HG03095 (cell line): ENCODE measurements around the gene MOB3A.

Experiments
- ATAC-seq: cut with Tn5 transposase; IDR thresholded peaks from one replicate; pipeline ENCODE4 v1.9.1; 2021; ENCODE audit warnings: moderate library complexity; ENCODE audit not compliant: unreplicated experiment

Gene MOB3A

DNA sequence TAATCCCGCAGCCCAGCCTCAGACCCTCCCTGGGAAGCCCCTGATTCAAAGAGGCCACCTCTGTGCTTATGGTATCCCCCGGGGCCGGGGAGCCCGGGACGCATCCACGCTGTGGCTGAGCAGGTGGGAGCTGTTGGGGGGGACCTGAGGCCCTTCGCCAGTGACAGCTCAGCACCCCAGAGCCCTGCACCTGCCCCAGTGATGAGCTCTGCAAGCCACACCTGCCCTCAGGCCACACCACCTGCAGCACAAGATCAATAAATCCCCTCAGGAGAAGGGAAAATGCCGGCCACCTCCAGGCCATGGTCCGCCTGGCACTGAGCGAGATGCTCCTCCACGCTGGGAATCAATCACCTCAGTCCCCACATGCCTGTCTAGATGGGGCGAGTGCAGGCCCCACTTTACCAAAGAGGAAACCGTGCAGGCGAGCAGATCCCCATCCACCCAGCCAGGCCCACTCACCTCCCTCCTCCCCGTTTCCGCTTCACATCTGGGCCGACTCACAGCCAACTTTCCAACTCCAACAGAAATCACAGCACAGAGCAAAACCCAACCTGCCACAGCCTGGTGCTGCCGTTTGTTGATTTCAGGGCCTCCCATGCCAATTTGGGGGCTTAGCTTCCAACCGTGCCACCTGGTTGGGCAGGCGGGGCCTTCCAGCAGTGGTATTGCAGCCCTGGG, 12.8 kb downstream of the MOB3A start:
- ATAC-seq, result no peak

- ATAC-seq, result no peak
Measured at GRCh38 chr19:2081873-2082810, 14.0 kb downstream of the MOB3A start.

DNA sequence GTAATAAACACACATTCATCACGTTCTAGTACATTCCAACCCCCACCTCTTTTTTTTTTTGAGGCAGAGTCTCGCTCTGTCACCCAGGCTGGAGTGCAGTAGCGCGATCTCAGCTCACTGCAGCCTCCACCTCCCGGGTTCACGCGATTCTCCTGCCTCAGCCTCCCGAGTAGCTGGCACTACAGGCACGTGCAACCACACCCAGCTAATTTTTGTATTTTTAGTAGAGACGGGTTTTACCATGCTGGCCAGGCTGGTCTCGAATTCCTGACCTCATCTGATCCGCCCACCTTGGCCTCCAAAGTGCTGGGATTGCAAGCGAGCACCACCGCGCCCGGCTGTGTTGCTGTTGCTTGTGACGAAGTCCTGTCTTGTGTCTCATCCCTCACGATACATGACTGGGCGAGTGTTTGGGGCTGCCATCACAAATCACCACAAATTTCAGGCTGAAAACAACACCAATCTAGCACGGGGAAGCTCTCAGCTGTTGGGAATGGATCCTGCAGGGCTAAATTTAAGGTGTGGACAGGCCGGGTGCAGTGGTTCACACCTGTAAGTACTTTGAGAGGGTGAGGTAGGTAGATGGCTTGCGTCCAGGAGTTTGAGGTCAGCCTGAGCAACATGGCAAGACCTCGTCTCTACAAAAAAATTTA, 15.7 kb downstream of the MOB3A start:
- no peak for ATAC-seq

- ATAC-seq, result no peak
Measured at GRCh38 chr19:2079865-2080301, 16.2 kb downstream of the MOB3A start.

DNA sequence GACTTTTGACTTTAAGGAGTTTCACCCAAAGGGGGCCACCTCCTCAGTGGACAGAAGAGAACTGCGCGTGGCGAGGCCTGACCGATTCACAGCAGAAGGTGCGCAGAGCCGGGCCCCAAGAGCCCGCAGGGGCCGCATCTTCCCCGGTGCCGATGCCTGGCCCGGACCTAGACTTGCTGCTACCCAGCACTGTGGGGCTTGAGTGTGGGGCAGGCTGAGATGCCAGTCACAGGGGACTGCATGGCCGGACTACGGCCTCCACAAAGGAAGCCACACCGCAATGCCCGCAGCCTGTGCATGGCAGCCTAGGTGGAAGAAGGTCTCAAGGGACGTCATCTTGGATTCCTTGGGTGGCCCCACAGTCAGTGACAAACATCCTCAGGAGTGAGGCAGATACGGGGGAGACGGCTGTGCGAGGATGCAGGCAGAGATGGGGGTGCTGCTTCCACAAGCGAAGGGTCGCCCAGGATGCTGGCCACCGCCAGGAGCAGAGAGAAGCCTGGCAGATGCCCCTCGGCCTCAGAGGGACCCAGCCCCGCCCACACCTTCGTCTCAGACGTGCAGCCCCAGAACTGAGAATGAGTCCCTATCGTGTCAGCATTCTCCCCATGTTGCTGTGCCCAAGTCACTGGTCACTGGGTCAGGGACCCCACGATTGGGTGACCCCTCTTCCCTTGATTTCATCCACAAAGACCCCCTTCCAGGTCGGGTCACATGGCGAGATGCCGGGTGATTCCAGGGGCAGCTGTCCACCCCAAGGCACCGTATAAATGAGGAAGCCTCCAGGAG, 16.9 kb downstream of the MOB3A start:
- no peak for ATAC-seq

DNA sequence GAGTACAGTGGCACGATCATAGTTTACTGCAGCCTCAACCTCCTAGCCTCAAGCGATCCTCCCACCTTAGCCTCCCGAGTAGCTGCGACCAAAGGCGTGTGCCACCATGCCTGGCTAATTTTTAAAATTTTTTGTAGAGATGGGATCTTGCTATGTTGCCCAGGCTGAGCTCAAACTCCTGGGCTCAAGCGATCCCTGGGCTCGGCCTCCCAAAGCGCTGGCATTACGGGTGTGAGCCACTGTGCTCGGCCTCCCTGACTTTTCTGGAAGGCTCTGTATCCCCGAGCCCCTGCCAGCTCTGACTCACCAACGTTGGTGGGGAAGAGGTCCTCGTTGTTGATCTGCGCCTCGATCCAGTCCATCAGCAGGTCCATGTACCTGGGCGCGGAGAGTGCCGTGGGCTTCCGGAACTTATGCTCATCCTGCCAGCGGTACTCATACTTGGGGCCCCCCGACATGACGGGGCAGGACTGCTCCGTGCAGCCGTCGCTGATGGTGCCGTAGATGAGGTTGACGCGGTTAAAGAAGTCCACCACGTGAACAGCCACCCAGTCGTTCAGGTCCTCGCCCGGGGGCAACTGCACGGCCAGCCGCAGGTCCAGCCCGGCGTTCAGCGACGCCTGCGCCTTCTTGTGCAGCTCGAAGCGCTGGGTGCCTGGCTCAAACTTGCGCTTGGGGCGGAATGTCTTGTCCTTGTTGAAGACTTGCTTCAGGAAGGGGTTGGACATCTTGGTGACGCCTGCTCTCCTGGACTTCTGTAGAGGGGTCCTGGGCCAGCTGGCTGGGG, 18.1 kb downstream of the MOB3A start:
- no peak for ATAC-seq

DNA sequence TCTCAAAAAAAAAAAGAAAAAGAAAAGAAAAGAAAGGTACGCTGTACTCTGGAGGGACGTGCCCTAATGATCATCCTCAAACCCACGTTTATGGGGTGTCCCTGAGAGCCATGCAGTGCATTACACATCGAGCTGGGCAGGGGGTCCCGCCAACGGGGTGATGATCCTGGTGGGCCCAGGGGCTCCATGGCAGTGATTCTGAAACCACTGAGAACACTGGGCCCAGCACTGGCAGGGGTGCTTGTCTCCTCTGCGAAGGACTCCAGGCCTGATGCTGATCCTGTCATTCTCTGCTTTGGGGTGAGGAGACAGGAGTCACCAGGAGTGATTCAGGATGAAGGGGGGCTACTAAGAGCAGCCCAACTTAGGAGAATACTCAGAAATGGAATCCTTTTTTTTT, 18.7 kb downstream of the MOB3A start:
- no peak for ATAC-seq

DNA sequence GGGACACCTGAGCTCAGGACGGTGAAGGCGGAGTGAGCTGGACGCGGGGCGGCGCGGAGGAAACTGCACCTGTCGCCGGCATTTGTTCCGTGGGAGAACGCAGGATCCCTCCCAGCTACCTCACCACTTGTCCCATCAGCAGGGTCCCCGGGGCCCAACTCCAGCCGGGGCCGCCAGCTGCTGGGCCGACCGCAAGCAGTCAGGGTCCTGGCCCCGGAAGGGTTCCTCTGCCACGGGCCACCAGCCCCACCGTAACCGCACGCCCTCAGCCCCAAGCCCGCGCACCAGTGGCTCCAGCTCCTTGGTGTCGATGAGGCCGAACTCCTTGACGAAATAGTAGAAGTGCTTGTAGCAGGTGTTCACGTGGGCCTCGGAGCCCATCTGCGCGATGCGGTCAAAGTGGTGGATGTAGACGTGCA, 19.6 kb downstream of the MOB3A start:
- no peak for ATAC-seq

GRCh38 chr19:2072757-2073551, 23.2 kb downstream of the MOB3A start:
- no peak for ATAC-seq

DNA sequence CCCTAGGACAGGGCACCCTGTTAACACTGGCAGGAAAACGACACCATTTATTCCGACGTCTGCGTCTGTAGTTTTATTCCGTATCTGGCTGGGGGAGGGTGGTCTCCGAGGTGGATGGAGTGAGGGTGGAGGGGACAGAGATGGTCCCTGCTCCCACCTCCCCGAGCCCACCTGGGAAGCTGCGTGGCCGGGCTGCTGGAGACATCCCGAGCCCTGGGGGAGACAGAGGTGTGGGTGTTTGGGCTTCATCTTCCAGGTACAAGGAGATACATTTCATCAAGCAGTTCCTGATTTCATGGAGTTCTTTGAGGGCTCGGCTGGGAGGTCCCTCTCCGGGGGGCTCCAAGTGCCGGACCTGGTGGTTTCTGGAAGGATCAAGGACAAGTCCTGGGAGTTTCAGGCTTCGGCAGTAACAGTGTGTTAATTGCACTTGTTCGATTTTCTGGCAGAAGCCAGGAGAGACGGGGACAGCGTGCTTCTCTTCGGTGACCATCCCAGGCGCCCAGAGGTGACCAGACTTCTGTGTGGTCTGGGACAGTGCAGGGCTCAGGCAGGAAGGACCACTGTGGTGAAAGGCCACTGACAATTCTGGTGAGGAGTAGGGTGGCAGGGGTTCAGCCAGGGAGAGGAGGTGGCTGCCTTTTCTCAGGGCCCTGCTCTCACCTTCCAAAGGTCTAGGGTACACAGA, 25.0 kb downstream of the MOB3A start:
- ATAC-seq, result no peak

DNA sequence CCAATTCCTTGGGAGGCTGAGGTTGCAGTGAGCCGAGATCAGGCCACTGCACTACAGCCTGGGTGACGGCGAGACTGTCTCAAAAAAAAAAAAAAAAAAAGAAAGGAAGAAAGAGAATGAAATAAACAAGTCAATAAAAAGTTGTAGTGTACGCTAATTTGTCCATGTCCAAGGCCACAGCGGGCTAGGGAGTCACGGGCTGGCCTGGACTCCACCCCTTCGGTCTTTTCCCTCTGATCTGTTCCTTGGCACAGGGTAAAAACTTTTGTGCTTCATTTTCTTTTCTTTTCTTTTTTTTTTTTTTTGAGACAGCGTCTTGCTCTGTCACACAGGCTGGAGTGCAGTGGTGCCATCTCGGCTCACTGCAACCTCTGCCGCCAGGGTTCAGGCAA, 25.7 kb downstream of the MOB3A start:
- ATAC-seq, result no peak

DNA sequence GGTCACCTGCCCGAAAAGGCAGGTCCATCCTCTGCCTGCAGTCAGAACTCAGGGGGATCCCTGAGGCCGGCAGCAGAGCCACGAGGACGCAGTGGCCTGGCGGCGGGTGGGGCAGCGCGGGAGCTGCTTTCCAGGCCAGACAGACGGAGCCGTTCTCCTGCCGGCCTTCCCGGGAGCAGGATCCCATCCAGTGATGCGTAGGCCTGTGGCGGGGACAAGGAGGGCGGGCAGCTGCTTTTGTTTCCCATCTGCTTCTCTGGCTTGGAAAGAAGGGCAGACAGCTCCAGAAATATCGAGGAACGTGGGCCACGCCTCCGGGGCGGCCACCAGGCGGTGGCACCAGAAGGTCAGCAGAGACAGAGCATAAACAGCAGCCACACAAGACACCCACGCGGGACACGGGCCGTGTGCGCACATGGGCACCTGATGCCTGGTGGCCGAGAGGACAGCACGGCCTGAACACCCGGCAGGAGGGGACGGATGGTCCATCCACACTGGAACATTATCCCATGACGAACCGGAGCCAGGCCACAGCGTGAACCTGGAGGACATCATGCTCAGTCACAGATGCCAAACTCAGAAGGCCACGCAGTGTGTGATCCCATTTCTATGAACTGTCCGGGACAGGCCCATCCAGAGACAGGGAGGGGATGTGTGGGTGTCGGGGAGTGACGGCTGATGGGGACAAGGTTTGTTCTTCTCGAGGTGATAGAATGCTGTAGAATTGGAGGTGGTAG, 31.2 kb downstream of the MOB3A start:
- ATAC-seq, result no peak

GRCh38 chr19:2064395-2064787, 31.7 kb downstream of the MOB3A start:
- ATAC-seq, result no peak

DNA sequence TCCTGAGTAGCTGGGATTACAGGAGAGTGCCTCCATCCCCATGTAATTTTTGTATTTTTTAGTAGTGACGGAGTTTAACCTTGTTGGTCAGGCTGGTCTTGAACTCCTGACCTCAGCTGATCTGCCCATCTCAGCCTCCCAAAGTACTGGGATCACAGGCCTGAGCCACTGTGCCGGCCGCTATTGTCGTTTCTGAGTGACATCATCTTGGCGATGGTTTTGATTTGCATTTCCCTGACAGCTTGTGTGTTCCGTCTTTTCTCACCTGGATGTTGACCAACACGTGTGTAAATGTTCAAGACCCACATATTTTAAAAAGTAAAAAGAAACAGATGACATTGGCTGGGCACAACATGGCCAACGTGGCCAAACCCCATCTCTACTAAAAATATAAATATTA, 32.3 kb downstream of the MOB3A start:
- no peak for ATAC-seq

GRCh38 chr19:2062770-2063169, 33.4 kb downstream of the MOB3A start:
- ATAC-seq, result no peak

DNA sequence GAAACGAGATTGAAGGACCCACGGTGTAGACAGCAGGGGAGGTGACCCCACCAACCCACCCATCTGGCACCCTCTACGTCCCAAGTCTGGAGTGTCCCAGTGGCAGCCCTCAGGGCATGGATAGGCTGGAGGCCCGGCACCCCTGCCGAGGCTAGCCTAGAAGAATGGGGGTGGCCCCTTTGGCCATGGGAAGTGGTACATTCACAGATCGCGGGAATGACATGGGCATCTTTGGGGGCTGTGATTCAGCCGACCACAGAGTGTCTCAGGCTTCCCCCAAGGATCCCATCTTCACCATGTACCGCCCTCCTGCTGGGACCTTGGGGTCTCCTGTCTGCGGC, 33.8 kb downstream of the MOB3A start:
- ATAC-seq, result no peak

DNA sequence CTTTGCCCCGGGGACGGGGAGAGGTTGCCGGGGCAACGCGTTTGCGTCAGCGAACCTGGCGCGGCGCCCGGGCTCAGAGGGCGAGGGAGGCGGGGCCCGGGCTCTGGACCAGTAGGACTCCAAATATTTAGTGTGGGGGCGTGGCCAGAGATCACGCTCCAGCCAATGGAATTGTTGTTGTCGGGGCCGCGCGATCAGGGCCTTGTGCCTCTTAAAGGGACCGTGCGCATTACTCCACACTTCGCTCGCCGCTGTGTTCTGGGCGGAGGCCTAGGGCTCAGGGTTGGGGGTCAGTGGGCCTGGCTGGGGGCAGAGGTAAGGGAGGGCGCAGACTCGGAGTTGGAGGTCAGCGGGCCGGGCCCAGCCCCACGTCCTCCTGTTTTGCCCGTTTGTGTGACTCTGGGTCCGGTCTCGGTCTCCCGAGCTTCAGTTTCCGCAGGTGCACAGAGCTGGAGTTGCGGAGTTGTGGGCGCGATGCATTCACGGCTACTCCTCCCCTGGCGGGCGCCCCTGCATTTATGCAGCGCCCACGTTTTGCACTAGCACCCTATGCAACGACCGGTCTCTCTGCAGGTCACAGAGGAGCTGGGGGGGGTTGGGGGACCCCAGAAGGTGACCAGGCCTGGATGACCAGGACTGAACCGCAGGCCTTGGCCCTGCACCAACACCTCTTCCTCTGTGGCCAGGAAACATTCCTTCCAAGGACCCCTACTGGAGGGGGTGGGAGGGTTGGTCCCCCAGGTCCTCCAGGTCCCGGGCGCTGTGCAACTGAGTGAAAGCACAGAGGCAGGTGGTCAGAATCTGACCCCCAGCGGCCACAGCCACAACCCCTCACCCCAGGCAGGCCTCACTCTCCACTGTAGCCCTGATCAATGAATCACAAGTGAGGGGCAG, 34.4 kb downstream of the MOB3A start:
- ATAC-seq, result peak; percentile 53
